Umbilical cord (tissue), 2 donors: ENCODE data around the gene ARHGEF38. TPM values are rescaled to one million over a fixed set of nuclear protein-coding genes. Genes with fewer than 3 reads are reported as not detected.

Experiments used
- DNase-seq: peaks from one replicate; pipeline ENCODE4 v3.0.0-alpha.2; 2015; ENCODE audit warnings: low spot score
- total RNA-seq: library from RNA; depleted of rRNA; stranded (reverse); fragments of >200 nt; gene quantifications from one replicate; pipeline ENCODE4 v1.2.3, GENCODE V29; 2014; ENCODE audit warnings: low replicate concordance; ENCODE audit not compliant: insufficient read depth

ARHGEF38 gene, protein sequence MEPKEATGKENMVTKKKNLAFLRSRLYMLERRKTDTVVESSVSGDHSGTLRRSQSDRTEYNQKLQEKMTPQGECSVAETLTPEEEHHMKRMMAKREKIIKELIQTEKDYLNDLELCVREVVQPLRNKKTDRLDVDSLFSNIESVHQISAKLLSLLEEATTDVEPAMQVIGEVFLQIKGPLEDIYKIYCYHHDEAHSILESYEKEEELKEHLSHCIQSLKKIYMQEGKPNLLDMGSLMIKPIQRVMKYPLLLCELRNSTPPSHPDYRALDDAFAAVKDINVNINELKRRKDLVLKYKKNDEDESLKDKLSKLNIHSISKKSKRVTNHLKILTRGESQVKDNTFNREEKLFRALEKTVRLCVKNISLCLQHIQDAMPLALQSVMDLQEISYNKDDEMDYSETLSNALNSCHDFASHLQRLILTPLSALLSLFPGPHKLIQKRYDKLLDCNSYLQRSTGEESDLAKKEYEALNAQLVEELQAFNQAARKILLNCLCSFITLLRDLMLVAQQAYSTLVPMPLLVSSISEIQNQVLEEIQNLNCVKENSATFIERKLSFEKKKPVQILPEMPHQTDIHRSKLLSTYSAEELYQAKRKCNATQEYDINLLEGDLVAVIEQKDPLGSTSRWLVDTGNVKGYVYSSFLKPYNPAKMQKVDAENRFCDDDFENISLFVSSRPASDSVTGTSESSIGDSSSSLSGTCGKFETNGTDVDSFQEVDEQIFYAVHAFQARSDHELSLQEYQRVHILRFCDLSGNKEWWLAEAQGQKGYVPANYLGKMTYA
- total RNA-seq, result 6.0 TPM

DNA sequence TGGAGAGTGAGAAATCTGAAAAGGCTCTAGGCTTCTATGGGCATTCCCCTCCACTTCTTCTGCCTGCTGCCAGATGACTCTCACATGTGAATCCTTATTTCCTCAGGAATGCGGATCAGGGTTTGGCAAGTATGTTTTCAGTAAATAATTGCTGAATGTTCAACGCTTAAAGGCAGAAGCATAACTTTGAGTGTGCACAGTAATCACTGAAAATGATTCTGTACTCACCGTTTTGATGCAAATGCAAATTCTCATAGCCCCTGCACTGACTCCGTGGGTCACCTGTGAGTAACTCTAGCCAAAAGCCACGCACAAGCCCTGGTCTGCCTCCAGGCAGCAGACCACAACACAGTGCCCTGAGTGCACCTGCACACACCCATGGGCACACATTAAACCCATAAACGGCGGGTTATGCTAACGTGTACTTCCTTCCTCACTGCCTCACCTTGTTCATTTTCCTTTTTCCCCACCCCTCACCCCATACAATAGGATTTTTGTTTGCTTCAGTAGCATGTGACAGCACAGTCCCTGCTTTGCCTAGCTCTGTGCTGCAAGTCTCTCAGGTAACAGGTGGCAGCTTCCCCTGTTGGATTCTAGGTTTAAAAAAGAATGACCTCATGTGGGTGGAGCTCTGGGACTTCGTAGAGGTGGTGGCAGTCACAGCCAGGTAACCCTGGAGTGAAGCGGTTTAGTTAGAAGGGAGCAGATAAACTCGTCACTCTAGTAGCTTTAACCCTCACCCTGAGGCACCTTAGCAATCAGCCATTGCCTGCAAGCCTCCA is at the start of gene ARHGEF38:
Gene ARHGEF38 (plus strand): TSS at position 656 of the 782 bp plus-strand sequence. CDS start 146 bp downstream, outside the sequence.
- DNase-seq, result peak; percentile 9

DNA sequence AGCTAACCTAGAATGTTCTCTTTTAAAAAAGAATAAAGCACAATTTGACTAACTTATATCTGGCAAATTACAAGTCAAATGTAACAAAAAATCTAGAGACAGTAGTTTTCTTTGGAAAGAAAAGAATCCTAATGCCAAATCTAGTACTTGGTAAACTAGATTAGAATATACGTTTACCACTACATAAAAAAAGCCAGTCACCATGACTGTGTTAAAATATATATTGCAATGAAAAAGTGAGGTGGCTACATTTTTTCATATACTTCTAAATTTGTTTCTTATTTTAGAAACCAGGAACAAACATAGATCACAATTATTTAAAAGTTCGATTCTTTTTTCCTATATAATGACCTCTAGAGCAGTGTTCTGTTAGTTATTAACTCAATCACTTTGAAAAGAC is 48.9 kb upstream of the ARHGEF38 start:
- DNase-seq, result no peak

DNA sequence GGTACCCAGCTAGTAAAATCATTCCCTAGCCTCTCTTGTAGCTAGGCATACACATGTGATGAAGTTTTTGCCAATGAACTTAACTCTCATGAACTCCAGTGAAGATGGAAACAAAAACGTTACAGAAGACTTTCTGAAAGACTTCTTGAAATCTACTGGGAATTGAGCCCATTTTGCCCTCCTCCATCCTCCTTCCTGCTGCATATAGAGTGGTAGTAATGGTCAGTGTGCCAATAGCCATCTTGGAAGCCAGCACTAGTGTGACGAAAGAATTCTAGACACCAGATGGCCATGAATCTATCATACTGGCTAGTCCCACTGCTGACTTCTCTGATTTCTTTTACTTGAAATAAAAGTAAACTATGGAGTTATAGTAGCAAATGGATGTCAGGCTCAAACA is 47.7 kb upstream of the ARHGEF38 start:
- DNase-seq, result no peak

DNA sequence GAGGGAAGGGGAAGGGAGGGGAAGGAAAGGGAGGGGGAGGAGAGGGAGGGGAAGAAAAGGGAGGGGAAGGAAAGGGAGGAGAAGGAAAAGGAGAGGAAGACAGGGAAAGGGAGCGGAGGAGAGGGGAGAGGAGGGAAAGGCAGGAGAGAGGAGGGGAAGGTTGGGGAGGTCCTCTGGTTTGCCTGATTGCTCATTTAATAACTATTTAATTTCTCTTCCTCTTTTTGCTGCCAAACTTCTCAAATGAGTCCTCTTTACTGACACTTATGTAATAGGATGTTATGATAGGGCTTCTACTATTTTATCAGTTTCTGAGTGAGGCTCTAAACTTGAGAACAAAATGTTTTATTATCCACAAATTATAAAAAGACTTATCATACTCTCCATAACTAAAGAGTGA is 43.1 kb upstream of the ARHGEF38 start:
- no peak for DNase-seq

DNA sequence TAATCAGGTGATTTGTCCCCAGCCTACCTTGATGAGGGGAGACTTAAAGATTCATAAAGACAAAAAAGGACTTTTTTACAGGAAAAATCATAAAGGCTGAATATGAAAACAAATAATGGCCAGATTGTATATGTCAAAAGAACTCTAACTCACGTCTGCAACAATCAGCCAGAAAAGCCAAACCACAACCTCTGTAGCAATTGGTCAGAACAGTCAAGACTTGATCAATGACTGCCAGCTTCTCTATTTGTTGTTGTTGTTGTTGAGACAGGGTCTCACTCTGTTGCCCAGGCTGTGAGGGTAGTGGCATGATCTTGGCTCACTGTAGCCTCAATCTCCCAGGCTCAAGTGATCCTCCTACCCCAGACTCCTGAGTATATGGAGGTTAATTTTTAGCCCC is 42.7 kb upstream of the ARHGEF38 start:
- no peak for DNase-seq

DNA sequence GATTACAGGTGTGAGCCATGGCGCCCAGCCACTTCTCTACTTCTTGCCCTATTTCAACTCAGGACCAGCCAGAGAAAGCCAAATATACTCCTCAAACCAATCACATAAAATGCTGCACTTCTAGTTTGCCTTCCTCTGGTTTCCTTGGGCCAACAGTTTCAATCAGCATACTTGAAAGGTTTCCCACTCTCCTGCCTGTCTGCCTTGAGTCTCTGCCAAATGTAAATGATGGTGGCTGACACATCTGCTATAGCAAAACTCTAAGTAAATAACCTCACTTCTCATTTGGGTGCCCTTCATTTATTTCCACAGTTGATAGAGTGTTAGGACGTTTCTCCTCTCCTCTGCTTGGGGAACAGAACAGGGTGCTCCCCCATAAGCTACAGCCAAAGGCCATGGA is 42.2 kb upstream of the ARHGEF38 start:
- DNase-seq, result no peak

DNA sequence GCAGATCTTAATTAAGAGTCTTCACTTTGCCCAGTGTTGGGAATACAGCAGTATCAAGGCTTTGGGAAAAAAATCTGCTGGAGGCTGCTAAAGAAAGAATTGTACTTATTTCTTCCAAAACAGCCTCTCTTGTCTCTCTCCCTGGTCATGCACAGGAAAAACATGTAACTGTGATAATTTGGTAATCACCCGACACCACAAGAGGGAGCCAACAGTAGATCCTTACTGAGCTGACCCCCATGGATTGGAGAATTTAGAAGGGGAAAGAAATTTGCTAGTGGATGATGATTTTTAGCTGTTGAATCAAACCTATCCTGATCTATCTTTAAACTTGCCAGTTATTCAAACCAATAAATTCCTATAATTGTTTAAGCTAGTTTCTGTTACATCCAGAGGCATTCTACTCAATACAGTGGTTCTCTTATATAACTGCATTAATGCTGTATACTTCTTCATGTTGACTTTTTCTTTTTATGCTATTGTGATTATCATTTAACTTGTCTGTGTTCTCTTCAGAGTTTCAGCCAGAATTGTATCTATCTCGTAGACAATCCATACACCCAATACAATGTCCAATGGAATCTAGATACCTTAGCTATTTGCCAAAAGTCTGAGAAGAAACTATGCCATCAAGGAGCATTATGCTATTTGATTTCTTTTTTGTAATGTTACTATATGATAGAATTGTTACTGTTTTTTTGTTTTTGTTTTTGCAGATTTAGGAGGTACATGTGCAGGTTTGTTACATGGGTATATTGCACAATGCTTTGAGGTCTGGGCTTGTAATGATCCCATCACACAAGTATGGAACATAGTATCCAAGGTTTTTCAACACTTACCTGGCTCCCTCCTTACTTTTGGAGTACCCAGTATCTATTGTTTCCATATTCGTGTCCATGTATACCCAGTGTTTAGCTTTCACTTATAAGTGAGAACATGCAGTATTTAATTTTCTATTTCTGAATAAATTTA is 31.3 kb upstream of the ARHGEF38 start:
- DNase-seq, result peak; percentile 60

DNA sequence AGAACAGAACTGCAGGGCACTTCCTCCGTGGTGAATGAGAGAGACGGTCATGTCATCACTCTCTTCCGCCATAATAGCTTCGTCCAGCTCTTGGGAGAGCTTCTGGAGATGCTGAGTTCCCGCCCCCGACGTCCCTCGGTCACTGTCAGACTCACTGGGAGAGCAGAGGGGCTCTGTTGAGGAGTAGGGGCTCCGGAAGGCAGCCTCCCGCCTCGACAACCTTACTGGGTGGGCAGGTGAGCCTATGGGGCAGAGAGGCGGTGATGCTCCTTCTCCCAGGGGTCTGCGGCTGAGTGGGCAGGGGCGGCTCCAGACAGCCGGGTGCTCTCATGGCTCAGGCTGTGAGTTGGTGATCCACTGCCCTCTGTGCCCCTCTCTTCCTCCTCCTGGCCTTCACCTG is 25.8 kb upstream of the ARHGEF38 start:
- DNase-seq, result no peak

DNA sequence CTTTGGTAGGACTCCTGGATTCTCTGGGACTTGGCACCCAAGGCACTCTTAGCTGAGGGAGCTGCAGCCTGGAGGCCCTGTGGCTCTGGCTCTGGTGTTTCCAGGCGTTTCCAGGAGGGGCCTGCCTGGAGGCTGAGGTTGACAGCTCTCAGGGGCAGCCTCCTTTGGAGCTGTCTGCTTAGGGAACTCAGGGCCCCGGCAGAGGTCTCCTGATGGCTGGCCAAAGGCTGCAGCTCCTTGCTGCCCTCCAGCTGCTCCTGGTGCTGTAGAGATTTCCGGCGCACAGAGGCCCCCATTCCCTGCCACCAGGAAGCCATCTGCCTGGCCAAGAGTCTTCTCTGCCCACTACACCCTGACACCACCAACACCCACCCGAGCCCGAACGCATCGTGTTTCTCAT is 25.3 kb upstream of the ARHGEF38 start:
- DNase-seq, result no peak

DNA sequence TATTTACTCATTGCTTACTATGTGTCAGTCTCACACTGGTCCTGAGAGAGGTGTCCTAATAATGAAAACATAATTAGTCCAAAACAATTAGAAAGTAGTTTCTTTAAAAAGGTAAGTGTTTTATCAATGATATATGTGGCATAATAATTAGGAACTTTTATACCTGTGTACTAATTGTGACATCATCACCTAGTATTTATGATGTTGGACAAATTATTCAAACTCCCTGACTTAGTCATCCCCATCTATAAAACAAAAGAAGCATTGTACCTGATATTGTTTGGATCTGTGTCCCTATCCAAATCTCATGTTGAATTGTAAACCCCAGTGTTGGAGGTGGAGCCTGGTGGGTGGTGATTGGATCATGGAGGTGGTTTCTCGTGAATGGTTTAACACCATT is 15.8 kb upstream of the ARHGEF38 start:
- no peak for DNase-seq

DNA sequence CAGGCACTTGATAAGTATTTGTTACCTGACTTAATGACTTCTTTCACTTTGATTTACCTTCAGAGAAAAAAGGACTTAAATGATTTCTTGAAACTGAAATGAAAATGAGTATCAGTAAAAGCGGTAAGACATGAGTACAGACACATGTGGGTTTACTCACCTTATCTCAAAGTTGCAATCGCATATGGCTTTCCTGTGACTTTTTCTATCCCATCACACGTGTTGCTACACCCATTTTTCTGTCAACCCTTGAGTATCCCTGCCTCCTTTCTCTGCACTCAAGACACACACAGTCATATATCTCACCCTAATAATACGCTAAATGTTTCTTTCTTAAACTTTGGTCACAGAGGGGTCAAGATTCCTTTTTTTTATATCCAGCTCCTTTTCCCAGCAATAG is 11.0 kb upstream of the ARHGEF38 start:
- DNase-seq, result no peak

DNA sequence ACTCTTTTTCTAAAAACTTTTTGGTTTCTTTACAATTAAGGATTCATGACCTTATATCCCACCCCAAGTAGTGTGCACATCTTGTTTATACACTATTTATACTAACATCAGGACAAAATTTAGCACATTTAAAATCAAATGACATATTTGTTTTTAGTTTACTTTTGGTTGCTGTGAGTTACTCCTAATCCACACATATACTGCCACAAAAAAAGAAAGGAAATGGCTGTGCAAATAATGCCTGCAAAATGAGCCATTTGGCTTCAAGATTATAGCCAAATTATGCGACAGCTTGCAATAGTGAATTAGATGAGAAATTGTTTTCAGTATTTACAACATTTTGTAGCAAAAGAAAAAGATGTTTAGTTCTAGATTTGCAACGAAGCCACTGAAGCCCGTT is 10.4 kb upstream of the ARHGEF38 start:
- no peak for DNase-seq

DNA sequence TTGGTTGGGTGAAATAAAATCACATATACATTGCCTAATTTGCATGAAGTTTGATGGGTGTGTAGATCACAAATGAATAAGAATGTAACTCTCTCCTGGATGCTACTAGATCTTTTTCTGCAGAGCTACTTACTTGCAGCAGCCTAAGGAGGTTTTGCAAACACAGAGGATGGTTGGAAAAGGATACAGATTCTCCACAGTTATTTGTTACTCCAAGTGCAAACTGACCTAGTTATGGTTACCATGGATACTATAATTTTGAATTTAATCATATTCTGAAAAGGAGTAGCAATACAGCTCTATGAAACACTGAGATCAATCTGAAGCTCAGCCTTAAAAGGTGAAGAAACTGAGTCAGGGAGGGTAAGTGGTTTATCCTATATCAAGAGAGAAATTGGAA is 9.1 kb upstream of the ARHGEF38 start:
- no peak for DNase-seq

DNA sequence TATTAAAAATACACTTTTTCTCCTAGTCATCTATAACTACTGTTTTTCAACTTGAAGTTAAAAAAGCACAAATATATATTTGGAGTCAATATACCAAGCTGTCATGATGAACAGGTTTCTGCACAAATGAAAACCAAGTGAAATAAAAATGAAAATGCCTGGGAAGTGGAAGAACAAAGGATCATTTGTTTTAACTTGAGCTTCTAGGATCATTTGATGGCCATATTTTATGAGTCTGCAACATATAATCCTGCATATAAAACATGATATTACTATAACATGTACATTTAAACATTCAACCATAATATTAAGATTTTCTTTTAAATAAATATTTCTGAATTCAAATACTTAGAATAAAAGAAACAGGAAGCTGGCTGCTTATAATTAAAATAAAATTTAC is 8.5 kb upstream of the ARHGEF38 start:
- no peak for DNase-seq

DNA sequence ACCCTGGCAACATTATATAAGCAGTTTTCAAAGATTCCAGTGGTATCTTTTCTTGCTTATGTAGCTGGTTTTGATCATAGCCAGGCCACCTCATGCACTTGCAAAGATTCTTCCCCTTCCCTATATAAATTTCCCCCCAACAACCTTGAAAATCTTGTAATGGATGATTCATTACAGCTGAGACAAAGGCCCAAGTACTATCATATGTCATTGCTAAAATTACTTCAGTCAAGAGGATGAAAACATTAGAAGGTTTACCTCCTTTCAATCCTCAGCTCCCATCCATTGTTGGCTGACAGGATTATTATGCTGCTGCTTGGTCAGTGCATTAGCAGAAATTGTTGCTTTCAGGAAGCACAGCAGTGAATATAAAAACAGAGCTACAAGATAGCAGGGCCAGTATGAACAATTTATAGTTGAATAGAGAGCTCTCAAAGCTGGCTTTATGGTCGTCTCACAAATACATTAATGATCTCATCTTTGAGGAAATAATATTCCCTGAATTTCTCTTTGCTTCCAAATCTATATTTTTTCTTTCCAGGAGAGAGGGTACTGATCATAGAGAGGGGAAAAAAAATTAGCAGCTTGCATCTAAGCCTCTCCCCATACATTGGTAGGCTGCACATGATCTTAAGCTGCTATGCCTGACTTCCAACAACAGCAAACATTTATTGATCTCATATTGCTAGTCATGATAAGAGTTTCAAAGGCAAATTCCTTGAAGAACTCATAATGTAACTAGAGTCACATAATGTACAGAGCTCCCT is 7.7 kb upstream of the ARHGEF38 start:
- DNase-seq, result peak; percentile 11

DNA sequence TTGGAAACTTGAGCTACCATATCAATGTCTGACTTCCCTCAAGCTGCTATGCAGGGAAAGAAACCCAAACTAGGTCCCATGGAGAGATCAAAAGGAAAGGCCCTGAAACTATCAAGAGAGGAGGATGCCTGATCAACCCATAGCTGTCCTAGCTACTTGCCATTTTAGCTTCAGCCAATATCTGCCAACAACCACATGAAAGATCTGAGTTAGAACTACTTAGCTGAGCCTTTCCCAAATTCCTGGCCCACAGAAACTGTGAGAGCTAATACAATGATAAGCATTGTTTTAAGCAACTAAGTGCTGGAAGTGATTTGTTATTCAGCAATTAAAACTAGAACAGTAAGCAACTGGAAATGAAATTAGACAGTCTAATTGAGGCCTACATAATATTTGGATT is 6.3 kb upstream of the ARHGEF38 start:
- DNase-seq, result no peak

DNA sequence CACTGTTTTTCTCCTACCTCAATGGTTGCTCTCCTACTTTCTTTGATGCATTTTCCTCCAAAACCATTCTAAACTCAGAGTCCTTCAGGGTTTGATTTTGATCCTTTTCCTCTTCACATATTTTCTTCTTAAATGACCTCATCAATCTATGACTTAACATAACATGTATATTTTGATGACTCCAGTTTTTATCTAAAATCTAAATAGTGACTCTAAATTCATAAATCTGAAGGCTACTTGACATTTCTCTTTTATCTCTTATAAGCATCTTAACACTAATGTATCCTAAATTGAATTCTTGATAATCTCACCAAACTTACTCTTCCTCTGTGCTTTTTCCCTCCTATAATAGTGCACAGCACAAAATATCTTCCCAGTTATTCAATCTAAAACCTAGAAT is 4.7 kb upstream of the ARHGEF38 start:
- DNase-seq, result no peak

DNA sequence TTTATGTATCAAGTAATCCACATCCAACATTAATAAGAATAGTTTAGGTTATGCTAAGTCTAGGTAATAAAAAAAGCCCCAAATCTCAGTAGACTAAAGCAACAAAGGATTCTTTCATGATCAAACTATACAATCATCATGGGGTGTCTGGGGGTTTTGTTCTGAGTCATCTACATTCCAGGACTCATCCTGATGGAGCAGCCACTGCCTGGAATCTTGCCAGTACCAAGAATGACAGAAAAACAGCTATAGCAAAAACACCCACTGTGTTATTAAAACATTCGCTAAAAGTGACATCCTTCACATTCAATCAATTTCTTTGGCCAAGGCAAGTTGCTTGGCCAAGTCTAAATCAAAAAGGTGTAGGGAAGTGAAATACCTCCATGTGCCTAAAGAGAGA is 3.9 kb upstream of the ARHGEF38 start:
- DNase-seq, result no peak

DNA sequence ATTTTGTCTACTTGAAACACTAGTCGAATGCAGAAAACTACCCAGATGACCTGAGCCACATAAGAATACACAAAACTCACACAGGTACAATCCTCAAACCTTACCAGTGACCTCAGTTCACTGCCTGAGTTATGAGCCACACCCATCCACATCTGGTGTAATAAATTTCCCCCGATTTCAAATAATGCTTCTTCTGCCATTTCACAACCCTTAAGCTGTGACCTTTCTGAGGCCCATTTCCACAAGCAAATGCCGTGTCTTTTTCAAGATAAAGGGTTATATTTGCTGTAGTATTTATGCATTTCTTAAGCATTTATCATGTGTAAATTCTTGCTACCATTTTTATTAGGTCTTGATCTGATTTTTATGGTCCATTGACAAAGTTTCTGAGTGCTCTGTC is 1.8 kb upstream of the ARHGEF38 start:
- peak; percentile 14 for DNase-seq

DNA sequence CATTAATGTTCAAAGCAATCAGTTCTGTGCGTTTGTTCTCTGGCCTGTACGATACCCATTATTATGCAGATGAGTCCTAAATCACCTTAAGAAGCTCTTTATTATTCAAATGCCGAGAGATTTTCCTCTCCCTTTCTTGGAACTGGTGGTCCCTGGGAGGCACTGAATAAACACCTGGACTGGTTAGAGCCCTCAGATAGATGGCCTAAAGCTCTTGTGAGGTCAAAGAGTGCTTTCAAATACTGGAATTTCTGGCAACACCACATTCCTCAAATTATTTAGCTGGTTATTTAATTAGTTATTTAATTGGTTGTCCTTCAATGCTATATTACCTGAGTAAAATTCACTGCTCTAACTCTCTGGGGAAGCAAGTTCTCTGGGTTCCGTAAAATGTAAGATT is 3.0 kb downstream of the ARHGEF38 start:
- no peak for DNase-seq
